HG03432 (cell line): ENCODE results near the gene GPR141.

Experiments used
- ATAC-seq: cut with Tn5 transposase; IDR thresholded peaks from one replicate; pipeline ENCODE4 v1.9.1; 2021; ENCODE audit warnings: mild to moderate bottlenecking, moderate library complexity; ENCODE audit not compliant: unreplicated experiment

Gene GPR141, protein sequence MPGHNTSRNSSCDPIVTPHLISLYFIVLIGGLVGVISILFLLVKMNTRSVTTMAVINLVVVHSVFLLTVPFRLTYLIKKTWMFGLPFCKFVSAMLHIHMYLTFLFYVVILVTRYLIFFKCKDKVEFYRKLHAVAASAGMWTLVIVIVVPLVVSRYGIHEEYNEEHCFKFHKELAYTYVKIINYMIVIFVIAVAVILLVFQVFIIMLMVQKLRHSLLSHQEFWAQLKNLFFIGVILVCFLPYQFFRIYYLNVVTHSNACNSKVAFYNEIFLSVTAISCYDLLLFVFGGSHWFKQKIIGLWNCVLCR

DNA sequence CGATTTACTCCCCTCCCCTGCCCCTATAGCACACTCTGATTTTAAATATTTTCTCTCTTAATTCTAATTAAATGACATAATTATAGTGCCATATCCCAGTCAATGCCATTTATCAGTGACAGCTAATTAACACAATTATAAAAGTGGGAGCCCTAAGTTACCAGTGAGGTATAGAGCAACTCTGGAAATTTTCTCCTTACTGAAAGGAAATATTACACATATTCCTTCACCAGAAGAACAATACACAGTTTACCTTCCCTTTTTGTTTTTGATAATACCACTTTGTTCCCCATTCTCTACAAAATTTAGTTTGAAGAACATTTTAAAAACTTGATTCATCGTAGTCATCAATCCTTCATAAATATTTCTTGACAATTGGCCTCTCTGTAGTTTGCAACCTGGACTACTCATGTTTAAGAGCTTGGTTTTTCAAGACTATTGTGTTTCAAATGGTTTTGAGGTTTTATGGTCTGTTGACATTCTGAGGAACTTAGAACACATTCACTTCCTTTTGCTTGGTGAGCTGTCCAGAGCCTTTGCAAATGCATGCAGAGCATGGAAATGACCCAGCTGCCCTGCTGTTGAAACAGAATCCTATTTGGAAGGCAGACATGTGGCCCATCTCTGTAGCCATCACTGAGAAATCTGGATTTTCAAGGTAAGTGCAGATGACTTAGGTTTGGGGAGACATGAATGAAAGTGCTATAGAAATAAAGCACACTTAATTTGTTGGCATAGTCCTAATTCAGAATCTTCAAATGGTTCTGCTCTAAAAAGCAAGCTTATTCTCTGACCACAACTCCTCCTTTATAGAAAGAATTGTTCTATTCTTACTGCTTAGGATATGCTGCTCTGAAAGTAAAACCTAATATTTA, at the start of gene GPR141:
Gene GPR141 (plus strand): TSS at position 521 of the 875 bp plus-strand sequence. CDS start 56,628 bp downstream, outside the sequence.
- ATAC-seq, result peak; percentile 91

DNA sequence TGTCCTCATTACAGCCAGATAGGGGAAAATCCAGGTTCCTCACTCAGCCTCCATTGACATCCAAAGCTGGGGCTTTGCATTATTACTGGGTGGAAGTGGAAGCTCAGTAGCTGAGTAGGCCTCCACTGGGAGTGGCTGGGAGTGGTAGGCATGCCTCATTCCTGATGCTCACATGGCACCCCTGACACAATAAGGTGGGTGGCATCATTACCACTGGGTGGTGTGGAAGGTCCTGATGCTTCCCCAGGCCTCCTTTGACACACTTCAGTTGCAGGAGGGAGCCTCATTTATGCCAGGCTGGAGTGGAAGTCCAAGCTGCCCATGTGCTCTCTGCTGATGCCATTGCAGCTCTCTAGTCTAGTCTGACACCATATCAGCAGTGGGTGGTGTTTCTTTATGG, 48.2 kb upstream of the GPR141 start:
- ATAC-seq, result no peak

DNA sequence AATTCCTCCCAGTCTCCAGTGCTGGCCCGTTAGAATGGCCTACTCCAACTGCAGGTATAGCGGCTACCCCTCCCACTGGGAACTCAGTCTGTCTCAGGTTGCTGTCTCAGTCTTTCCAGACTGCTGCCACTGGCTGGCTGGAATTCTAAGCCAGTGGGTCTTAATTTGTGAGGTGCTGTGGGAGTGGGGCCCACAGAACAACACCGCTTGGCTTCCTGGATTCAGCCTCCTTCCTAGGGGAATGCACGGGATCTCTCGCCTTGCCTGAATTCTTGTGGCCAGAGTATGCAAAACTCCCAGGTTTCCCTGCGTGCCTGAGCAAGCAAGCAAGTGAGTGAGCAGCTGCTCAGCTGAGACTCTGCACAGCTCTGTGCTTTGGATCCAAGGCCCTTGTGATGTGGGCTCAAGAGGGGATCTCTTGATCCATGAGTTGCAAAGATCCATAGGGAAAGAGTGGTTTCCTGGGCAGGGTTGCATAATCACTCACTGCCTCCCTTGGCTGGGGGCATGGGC, 41.5 kb upstream of the GPR141 start:
- no peak for ATAC-seq

DNA sequence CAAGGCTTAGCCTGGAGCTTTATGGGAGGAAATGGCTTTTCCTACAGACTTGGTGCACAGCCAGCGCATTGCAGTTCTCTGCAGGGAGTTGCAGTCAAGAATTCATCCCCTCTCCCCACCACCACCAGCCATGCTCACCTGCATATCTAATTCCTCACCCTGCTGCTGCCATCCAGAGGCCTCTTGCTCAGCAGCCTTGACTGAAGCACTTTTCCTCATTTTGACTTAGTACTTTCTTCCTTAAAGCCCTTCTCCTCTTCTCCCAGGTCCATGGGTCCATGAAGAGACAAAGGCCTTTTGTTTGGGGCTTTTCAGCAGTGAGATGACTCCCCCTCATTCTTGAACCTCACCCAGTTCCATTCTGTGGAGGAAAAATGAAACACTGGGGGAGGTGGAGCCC, 39.7 kb upstream of the GPR141 start:
- ATAC-seq, result no peak

DNA sequence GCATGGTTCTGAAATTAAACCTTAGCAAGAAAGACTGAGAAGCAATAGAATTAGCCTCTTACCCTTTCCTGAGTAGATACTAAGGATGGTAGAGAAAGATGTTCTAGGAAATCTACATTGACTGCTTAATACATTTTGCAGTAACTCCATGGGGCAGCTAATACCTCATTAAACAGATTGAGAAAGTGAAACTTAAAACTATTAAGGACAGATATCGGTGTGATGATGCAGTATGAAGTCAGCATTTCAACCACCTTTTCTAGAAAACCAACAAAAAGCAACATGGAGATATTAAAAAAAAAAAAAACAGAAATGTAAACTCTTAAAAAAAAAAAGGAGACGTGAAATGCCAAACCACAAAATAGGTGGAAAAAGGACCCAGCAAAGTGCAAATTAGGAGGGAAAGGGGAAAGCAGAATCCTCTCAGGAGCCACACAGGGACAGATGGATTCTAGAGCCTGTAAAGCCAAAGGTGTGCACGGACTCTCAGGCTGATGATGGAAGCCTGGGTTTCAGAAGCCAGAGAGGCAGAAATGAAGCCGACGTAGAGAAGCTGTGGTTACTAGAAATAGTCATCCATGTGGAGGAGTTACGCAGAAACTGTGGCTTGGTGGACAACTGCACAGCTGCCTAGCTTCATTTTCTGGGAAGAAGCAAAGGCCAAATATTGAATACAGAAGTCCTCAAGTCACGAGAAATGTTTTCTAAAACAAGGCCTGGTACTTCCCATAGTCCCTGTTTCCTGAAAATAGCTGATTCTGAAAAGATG, 38.1 kb upstream of the GPR141 start:
- ATAC-seq, result no peak

DNA sequence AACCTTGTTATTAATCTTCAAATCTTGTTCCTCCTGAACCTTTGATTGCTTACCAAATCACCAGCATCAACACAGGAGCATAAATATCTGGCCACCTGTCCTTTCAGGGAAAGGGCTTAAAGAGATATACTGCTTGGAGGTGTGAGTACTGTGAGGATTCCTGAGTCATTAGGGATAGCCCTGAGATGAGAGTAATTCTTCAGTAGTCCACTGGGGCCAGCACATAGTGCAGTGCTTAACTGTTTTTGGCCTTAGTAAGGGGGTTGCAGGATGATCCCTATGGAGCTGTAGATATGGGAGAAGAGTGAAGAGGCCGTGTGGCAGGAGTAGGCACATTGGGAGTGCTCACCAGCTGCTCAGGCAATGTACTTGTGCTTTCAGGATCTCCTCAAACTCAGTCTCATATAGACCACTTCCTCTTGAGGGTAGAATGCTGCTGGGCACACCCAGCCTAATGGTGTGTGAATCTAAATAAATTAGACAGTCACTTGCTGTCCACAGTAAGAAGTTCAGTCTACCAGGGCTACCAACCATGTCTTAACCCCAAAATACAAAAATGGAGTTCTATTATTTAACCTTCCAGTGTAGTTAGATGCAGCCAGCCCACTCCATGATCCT, 26.5 kb upstream of the GPR141 start:
- peak; percentile 96 for ATAC-seq

DNA sequence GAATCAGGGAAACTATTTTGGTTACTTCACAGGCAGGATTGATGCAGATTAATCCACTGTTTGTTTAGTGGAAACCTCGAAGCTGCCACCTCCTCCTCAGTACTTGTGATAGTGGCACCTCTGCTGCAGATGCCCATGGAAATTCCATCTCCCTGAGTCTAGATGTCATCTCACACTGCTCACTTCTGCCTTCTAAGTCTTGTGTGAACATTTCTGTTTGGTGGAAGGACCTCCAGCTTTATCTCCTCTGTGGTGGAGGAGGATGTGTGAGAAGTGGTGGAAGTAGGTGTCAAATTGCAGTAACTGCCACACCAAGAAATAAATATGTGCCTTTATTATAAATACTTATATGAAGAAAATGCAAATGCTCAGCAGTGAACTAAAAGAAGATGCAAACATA, 25.8 kb upstream of the GPR141 start:
- no peak for ATAC-seq

DNA sequence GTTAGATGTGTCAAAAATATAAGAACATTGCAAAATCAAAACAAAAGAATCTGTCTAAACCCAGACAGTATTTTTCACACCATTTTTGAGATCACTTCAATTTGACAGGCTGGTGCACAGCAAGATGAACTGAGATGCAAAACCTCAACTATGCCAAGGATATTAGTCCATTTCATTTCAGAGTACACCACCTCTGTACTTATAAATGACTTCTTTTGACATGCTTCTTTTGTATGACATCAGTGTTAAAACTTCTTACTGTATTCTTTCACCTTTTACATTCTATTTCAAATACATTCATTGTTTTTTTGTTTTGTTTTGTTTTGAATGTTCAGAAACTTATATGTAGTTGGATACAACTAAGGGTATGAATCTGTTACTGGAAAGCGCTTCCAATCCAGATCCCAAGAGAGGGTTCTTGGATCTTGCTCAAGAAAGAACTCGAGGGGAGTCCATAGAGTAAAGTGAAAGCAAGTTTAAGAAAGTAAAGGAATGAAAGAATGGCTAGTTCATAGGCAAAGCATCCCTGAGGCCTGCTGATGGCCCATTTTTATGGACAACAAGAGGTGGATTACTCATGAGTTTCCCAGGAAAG, 23.5 kb upstream of the GPR141 start:
- ATAC-seq, result no peak

DNA sequence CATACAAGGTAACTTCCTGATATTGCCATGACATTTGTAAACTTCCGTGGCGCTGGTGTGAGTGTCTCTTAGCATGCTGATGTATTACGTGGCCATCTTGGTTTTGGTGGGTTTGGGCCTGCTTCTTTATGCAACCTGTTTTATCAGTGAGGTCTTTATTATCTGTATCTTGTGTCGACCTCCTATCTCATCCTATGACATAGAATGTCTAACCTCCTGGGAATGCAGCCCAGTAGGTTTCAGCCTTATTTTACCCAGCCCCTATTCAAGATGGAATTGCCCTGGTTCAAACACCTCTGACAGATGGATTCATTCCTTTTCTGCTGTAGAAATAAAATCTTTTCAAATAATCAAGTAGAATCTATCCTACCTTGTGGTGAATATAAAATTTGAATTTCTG, 23.0 kb upstream of the GPR141 start:
- no peak for ATAC-seq

DNA sequence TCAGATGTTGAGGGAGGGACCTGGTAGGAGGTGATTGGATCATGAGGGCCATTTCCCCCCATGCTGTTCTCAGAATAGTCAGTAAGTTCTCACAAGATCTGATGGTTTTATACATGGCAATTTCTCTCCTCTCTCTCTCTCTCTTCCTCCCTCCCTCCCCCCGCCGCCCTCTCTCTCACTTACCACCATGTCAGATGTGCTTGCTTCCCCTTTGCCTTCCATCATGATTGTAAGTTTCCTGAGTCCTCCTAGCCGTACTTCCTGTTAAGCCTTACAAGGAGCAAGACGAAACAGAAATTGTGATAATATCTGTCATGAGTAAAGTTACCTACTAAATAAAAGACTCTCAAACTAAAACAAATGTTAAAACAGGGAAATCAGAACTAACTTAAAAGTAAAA, 19.9 kb upstream of the GPR141 start:
- no peak for ATAC-seq

DNA sequence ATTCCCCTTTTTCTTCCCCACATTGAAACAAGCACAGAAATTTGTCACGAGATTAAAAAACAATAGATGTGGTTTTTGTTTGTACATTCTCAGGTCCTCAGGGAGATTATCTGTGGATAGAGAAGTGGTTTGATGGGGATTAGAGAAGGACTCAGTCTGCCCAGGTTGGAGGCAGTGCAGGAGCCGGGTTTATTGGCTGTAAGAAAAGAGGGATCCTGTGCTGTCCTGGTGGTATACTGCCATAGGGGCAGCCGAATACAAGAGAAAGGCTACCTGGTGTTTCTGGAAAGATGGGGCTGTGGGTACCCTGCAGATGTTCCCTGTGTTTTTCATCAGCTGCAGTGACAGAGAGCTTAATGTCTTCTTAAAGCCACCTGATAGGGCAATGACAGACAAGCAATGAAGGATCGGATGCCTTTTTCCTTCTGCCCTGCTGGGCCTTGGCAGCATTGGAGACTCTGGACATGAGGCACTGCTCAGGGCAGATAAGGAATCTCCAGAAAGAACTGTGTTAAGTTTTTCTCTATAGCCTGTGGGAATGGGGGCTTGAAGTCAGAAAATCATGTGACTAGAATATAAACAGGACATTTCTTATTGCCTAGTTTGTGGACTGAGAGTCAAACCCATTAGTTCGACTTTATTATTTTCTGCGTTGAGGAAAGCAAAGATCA, 18.1 kb upstream of the GPR141 start:
- ATAC-seq, result no peak

DNA sequence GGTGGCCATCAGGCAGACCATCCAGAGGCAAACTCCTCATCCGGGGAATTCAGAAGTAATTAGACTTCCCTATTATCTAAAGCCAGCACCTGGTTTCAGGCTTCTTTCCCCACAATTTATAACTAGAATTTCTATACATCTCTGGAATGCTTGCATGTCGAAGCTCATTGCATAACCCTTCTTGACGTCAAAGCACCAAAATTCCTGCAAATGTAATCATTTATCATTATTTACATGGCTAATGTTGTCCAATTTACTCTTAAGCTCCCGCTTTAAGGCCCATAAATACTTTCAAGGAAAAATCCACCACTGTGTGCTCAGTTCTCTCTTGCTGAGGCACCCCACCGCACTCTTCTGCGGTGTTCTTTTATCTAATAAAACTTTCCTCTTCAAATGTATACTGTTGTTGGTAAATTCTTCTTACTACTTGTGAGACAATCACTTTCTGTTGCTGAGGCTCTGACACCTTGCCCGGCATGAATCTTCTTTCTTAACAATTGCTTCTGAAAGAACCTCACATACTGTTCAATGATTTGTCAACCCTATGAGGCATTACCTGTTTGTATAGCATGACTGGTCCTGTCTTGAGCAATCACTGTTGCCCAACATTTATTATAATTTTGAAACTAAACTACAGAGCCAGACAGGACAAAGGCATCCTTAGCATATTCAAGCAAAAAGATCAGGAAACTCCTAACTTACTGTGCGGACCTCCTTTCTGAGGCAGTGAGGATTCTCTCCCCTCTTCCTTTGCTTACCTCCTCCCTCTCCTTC, 17.4 kb upstream of the GPR141 start:
- ATAC-seq, result no peak

DNA sequence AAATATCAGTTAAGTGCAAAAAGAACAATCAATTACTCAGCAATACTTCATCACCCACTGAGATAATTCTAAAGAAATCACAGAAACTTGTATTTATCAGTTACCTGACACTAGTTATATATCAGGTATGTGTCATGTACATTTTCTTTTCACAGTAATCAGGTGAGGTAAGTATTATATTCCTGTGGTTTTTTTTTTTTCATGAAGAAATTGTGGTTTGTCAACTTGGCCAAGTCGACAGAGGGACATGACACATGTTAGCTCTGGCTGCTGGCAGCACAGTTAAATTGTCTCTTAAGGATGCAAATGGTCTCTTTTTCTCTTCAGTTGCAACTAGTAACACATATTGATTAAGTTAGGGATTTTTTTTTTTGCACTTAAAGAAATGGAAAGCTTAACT, 13.7 kb upstream of the GPR141 start:
- ATAC-seq, result no peak

DNA sequence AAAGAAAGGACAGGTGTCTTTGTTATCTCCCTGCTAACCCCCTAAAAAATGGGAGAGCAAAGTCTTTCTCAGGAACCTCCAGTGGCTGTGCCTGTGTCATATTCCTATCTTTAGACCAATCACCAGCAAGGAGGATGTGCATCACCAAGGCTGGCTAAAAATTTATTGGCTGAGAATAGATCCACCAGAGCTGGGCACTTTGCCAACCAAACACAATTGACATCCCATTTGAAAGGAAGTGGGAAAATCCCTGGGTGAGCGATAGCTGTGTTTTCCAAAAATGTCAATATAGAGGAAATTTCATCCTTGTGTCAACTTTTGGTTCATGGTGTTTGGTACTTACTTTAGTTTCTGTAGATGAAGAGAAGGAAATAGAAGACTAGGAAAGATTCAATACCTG, 13.1 kb upstream of the GPR141 start:
- ATAC-seq, result no peak

DNA sequence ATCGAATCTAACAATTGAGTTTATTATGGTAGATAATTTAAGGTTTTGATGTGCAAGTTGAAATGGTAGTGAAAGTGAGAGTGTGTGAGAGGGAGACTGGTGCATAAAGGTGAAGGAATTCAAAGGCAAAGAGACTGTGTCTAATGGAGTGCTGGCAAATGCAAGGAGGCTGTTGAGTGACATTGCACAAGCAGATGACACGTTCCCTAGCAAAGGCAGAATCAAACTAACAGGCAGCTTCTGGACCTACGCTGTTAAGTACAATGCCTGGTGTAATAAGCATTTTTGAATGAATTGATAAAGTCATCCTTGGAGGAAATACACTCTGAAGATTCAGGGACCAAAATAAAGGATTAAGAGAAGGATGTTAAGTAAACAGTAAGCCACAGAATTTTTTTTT, 11.7 kb upstream of the GPR141 start:
- no peak for ATAC-seq

DNA sequence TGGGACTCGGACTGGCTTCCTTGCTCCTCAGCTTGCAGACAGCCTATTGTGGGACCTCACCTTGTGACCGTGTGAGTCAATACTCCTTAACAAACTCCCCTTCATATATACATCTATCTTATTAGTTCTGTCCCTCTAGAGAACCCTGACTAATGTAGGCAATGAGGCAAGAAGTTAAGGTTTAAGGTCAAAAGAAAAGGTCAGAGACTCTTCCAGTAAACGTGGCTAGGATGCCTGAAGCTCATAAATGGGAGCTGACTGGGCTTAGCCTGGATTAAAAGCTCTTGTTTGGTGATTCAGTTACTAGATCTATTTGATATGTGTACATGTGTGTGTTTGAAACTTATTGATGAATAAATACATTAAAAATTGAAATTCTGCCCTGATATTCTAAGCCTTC, 10.6 kb upstream of the GPR141 start:
- ATAC-seq, result no peak

DNA sequence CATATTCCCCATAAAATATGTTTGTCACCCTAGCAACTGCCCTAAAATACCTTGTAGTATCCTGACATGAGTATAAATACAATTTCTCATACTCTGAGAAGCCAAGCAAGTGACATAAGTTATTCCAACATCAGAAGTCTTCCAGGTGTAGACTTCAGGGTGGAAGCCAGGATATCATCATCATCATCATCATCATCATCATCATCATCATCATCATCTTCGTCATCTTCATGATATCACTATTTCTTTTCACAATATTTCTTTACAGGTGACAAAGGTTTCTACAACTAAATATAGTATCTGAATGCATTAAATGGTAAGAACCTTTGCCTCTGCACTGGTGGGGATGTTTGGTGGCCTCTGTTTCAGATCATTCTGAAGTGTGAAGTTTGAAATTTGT, 10.0 kb upstream of the GPR141 start:
- no peak for ATAC-seq

DNA sequence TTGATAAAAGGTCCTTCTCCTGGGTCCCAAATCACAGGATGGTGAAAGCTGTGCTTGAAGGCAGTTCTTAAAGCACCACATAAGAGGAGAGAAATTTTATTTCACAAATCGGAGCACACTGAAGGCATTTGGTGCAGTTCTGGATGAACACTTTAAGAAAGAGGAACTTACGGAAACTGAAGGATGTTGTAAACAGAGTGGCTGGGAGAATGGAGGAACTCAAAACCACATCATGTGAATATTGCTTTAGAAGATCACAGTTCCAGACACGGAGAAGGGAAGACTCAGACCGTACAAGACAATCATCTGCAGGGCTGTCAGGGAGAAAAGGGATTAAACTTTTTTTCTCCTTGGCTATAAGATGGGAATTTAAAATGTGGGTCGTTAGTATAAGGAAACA, 9.0 kb upstream of the GPR141 start:
- ATAC-seq, result no peak

DNA sequence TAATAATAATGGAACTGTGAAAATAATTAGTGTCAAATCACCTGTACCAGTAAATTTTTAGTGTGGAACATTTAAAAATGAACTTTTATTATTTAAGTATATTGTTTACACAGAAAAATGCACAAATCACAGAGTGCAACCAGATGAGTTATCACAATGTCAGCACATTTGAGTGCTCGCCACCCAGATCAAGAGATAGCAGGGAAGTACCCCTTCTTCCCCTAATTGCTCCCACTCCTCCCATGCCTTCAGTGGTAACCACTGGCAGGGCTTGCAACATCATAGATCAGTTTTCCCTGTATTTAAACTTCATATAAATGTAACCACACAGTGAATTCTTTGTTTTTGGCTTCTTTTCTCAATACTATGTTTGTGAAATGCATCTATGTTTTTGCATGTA, 7.8 kb upstream of the GPR141 start:
- no peak for ATAC-seq
